IMR-90 (cell line): ENCODE results near the gene TTC16. TPM values are rescaled to one million over a fixed set of nuclear protein-coding genes. Genes with fewer than 3 reads are reported as not detected.

Source experiments
- ATAC-seq: fragments of 200-7000 bp; cut with Tn5 transposase; 2 replicates; pipeline ENCODE4 v1.9.1; 2020; ENCODE audit warnings: low read depth, mild to moderate bottlenecking, moderate library complexity
- BruUV-seq: library from RNA; stranded (reverse); fragments of 400-500 nt; replicated peaks from 2 replicates; lab custom pipeline; 2021; lab: Mats Ljungman, UMichigan
- CTCF ChIA-PET: fragments of 300-600 bp; formaldehyde crosslinking; extraction: SDS; loops from one replicate; lab custom pipeline; 2021; ENCODE audit warnings: antibody characterized with exemption; lab: Yijun Ruan, JAX
- POLR2A ChIA-PET: fragments of 300-600 bp; sonication (Branson Sonifier 250); formaldehyde crosslinking; loops from one replicate; lab custom pipeline; 2022; ENCODE audit warnings: antibody characterized with exemption; ENCODE audit not compliant: unreplicated experiment; lab: Charles Lee
- DNase-seq: peaks from one replicate; pipeline ENCODE4 v3.0.0; 2013
- H2AFZ ChIP-seq: replicated peaks from 2 replicates; pipeline ENCODE3; 2013; ENCODE audit warnings: low read length, mild to moderate bottlenecking; ENCODE audit not compliant: poor library complexity
- H2AK5ac ChIP-seq: 2 replicates; pipeline ENCODE4 v1.6.1; 2013; ENCODE audit warnings: low read depth, low read length, inconsistent platforms
- H2AK9ac ChIP-seq: replicated peaks from 2 replicates; pipeline ENCODE3; 2013; ENCODE audit warnings: mild to moderate bottlenecking, low read depth, low read length, moderate library complexity; ENCODE audit not compliant: poor library complexity
- H2BK120ac ChIP-seq: 2 replicates; pipeline ENCODE4 v1.6.1; 2013; ENCODE audit warnings: low read depth, low read length, inconsistent platforms
- H2BK15ac ChIP-seq: 3 replicates; pipeline ENCODE4 v1.6.1; 2013; ENCODE audit warnings: low read depth, low read length, inconsistent platforms
- H2BK20ac ChIP-seq: 2 replicates; pipeline ENCODE4 v1.6.1; 2013; ENCODE audit warnings: low read depth, mild to moderate bottlenecking, inconsistent platforms, low read length, moderate library complexity
- H2BK5ac ChIP-seq: 2 replicates; pipeline ENCODE4 v1.6.1; 2013; ENCODE audit warnings: mild to moderate bottlenecking, low read depth, low read length, inconsistent platforms; ENCODE audit not compliant: poor library complexity, severe bottlenecking
- H3K14ac ChIP-seq: replicated peaks from 2 replicates; pipeline ENCODE4 v1.6.1; 2013; ENCODE audit warnings: low read depth, low read length, inconsistent platforms
- H3K18ac ChIP-seq: 2 replicates; pipeline ENCODE4 v1.6.1; 2013; ENCODE audit warnings: low read depth, low read length, control low read depth
- H3K23ac ChIP-seq: 2 replicates; pipeline ENCODE4 v1.6.1; 2013; ENCODE audit warnings: low read depth, low read length, inconsistent platforms
- H3K27ac ChIP-seq: 2 replicates; pipeline ENCODE4 v1.5.1; 2013; ENCODE audit warnings: mild to moderate bottlenecking, control low read depth, low read length; ENCODE audit not compliant: insufficient read depth
- H3K27me3 ChIP-seq: 2 replicates; pipeline ENCODE4 v1.6.1; 2013; ENCODE audit warnings: low read length; ENCODE audit not compliant: control insufficient read depth, insufficient read depth
- H3K36me3 ChIP-seq: 2 replicates; pipeline ENCODE4 v1.6.1; 2013; ENCODE audit warnings: low read length, mixed read lengths; ENCODE audit not compliant: control insufficient read depth, insufficient read depth
- H3K4ac ChIP-seq: 2 replicates; pipeline ENCODE4 v1.6.1; 2013; ENCODE audit warnings: low read depth, low read length, inconsistent platforms
- H3K4me1 ChIP-seq: 2 replicates; pipeline ENCODE4 v1.6.1; 2013; ENCODE audit warnings: low read length, mixed read lengths; ENCODE audit not compliant: control insufficient read depth, insufficient read depth
- H3K4me2 ChIP-seq: 2 replicates; pipeline ENCODE4 v1.6.1; 2013; ENCODE audit warnings: low read depth, mild to moderate bottlenecking, control low read depth, low read length, moderate library complexity
- H3K4me3 ChIP-seq: 2 replicates; pipeline ENCODE4 v1.5.1; 2013; ENCODE audit warnings: low read depth, mild to moderate bottlenecking, control low read depth, low read length, moderate library complexity; ENCODE audit not compliant: insufficient read depth
- H3K56ac ChIP-seq: 2 replicates; pipeline ENCODE4 v1.6.1; 2013; ENCODE audit warnings: low read length, inconsistent platforms; ENCODE audit not compliant: insufficient read depth; ENCODE audit errors: extremely low read depth
- H3K79me1 ChIP-seq, 2 experiments: 2 replicates each; pipeline ENCODE4 v1.6.1; 2013; ENCODE audit warnings: low read length in 2 of 2, inconsistent platforms in 1 of 2, low read depth in 1 of 2
- H3K9ac ChIP-seq: 2 replicates; pipeline ENCODE4 v1.6.1; 2013; ENCODE audit warnings: low read depth, low read length, control low read depth
- H3K9me1 ChIP-seq: 2 replicates; pipeline ENCODE4 v1.6.1; 2013; ENCODE audit warnings: low read length, inconsistent platforms; ENCODE audit not compliant: insufficient read depth
- H3K9me3 ChIP-seq: 2 replicates; pipeline ENCODE4 v1.6.1; 2013; ENCODE audit warnings: low read length; ENCODE audit not compliant: control insufficient read depth, insufficient read depth
- H4K20me1 ChIP-seq: 2 replicates; pipeline ENCODE4 v1.6.1; 2013; ENCODE audit warnings: low read length, inconsistent platforms; ENCODE audit not compliant: insufficient read depth
- H4K5ac ChIP-seq: 2 replicates; pipeline ENCODE4 v1.6.1; 2013; ENCODE audit warnings: mild to moderate bottlenecking, low read depth, low read length, control low read depth
- H4K8ac ChIP-seq, 2 experiments: 2 replicates each; pipeline ENCODE4 v1.6.1; 2013; ENCODE audit warnings: low read depth in 2 of 2, low read length in 2 of 2, control low read depth in 1 of 2, inconsistent platforms in 1 of 2
- H4K91ac ChIP-seq: 2 replicates; pipeline ENCODE4 v1.6.1; 2013; ENCODE audit warnings: low read depth, low read length, inconsistent platforms; ENCODE audit not compliant: insufficient read depth
- BHLHE40 ChIP-seq: fragments of 150-350 bp; IDR thresholded peaks from 2 replicates; pipeline ENCODE4 v1.6.1; 2016; ENCODE audit warnings: mild to moderate bottlenecking, low read depth, low read length
- CEBPB ChIP-seq: IDR thresholded peaks from 2 replicates; pipeline ENCODE4 v1.6.1; 2012; ENCODE audit warnings: low read depth, low read length, improper control_type of control experiment
- CHD1 ChIP-seq: IDR thresholded peaks from 2 replicates; pipeline ENCODE4 v1.6.1; 2012; ENCODE audit warnings: low read depth, low read length, improper control_type of control experiment
- FOS ChIP-seq: fragments of 150-350 bp; IDR thresholded peaks from 2 replicates; pipeline ENCODE4 v1.6.1; 2016; ENCODE audit warnings: low read depth, low read length
- MAFK ChIP-seq: IDR thresholded peaks from 2 replicates; pipeline ENCODE4 v1.6.1; 2012; ENCODE audit warnings: low read depth, low read length, improper control_type of control experiment
- MAZ ChIP-seq: IDR thresholded peaks from 2 replicates; pipeline ENCODE4 v1.6.1; 2012; ENCODE audit warnings: low read depth, mild to moderate bottlenecking, low read length, improper control_type of control experiment, moderate library complexity, borderline replicate concordance
- MXI1 ChIP-seq: IDR thresholded peaks from 2 replicates; pipeline ENCODE4 v1.6.1; 2012; ENCODE audit warnings: low read depth, mild to moderate bottlenecking, low read length, moderate library complexity, borderline replicate concordance
- NFE2L2 ChIP-seq: fragments of 150-350 bp; IDR thresholded peaks from 2 replicates; pipeline ENCODE4 v1.6.1; 2016; ENCODE audit warnings: low read depth, mild to moderate bottlenecking, low read length
- POLR2A ChIP-seq: IDR thresholded peaks from 2 replicates; pipeline ENCODE4 v1.6.1; 2012; ENCODE audit warnings: mild to moderate bottlenecking, low read depth, low read length
- RAD21 ChIP-seq: IDR thresholded peaks from 2 replicates; pipeline ENCODE4 v1.6.1; 2012; ENCODE audit warnings: low read length, improper control_type of control experiment
- RCOR1 ChIP-seq: IDR thresholded peaks from 2 replicates; pipeline ENCODE4 v1.6.1; 2012; ENCODE audit warnings: mild to moderate bottlenecking, low read length, improper control_type of control experiment; ENCODE audit not compliant: insufficient replicate concordance
- RFX5 ChIP-seq: IDR thresholded peaks from 2 replicates; pipeline ENCODE4 v1.8.0; 2012; ENCODE audit warnings: low read depth, mild to moderate bottlenecking, low read length, moderate library complexity
- SMC3 ChIP-seq: fragments of 150-350 bp; IDR thresholded peaks from 2 replicates; pipeline ENCODE4 v1.6.1; 2016; ENCODE audit warnings: low read depth, mild to moderate bottlenecking, antibody characterized with exemption, low read length, moderate library complexity
- WGBS, 2 experiments: methylation state at CpG; one replicate each; pipeline versions ENCODE4 v1.1.5 to v1.1.7; 2013; ENCODE audit warnings: missing lambda C conversion rate in 2 of 2; ENCODE audit not compliant: insufficient read length in 1 of 2; ENCODE audit errors: extremely low coverage in 2 of 2; 5-methylcytosine and 5-hydroxymethylcytosine counted together
- dilution Hi-C: fragments of 300-500 bp; cut with HindIII; formaldehyde crosslinking; loops from one replicate; pipeline ENCODE4 v1.14.3; 2018; ENCODE audit warnings: low sequenced_read_pairs; ENCODE audit not compliant: unreplicated experiment
- in situ Hi-C: fragments of 300-500 bp; cut with MboI; formaldehyde crosslinking; loops from 3 replicates; pipeline ENCODE4 v1.14.3; 2019; ENCODE audit warnings: low sequenced_read_pairs, inconsistent platforms, mixed read lengths
- intact Hi-C: fragments of 100-400 bp; cut with micrococcal nuclease; formaldehyde crosslinking; loops from 2 replicates; pipeline ENCODE4 v1.10.0; 2022
- polyA plus RNA-seq, 3 experiments: library from polyadenylated mRNA; depleted of rRNA; stranded (reverse); fragments of >200 nt; gene quantifications; 2 replicates each; pipeline ENCODE4 v1.2.3, GENCODE V29; 2012; ENCODE audit warnings: low replicate concordance in 1 of 3
- total RNA-seq: library from RNA; depleted of rRNA; stranded (reverse); fragments of >200 nt; gene quantifications from 2 replicates; pipeline ENCODE4 v1.2.3, GENCODE V29; 2012
- TF ChIP-seq, protein P1 (sequence below): fragments of 150-350 bp; IDR thresholded peaks from 2 replicates; pipeline ENCODE4 v1.6.1; 2016; ENCODE audit warnings: low read depth, mild to moderate bottlenecking, low read length, moderate library complexity, borderline replicate concordance
- TF ChIP-seq, protein P2 (sequence below): fragments of 150-350 bp; IDR thresholded peaks from 2 replicates; pipeline ENCODE4 v1.6.1; 2017; ENCODE audit warnings: mild to moderate bottlenecking, antibody characterized with exemption, low read length, low read depth
- TF ChIP-seq, protein P3 (sequence below): conservative IDR thresholded peaks from 2 replicates; pipeline ENCODE4 v1.5.1; 2012; ENCODE audit warnings: mild to moderate bottlenecking, low read depth, low read length, improper control_type of control experiment

TTC16 gene
- total and polyA plus RNA-seq, 2 of the 4 experiments (the other 2 are of a cell fraction): 0.02 TPM; not detected in 1

DNA sequence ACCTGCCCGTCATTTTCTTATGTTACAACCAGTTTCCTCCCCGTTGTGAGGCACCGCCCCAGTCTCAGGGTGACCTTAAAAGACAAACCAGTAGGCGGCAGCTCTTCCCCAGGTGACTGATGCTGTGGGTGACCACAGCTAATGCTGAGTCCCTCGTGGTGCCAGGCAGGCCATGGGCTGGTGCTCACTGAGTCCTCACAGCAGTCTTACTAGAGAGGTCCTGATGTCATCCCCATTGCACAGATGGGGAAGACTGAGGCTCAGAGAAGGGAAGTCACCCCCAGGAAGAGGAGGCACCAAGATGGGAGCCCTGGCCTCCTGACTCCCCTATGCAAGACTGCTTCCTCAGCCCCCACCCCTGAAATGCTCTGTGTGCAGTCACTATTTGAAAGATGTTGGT is 8.1 kb upstream of the TTC16 start:
- ChIA-PET POLR2A (no interaction called here), CTCF (no interaction called here)
- H3K27me3 ChIP-seq: no peaks in the 10 kb centered on the region; the same call in 1 of the 2 replicates
- H2BK15ac ChIP-seq: no peak overlapping the region
- no peak overlapping the region; the same call in 1 of the 2 replicates for H2AK5ac ChIP-seq
- no peak overlapping the region for H3K4me3 ChIP-seq
- WGBS, 2 experiments: 56% methylated on average over 4 of the region's 5 CpGs; no CpG with 5 or more reads in 1 of the 2 experiments
- no peak overlapping the region for H4K91ac ChIP-seq
- no peak overlapping the region for H2BK20ac ChIP-seq
- no peak overlapping the region for H4K8ac ChIP-seq
- no peak overlapping the region for H3K27ac ChIP-seq
- no peak overlapping the region for H3K56ac ChIP-seq
- TF ChIP-seq CEBPB (no peak), CHD1 (no peak), FOS (no peak), MAFK (no peak), MXI1 (no peak), MAZ (no peak), NFE2L2 (no peak), POLR2A (no peak), SMC3 (no peak), RAD21 (no peak), BHLHE40 (no peak), RFX5 (no peak), RCOR1 (no peak)
- TF ChIP-seq, protein P1, sequence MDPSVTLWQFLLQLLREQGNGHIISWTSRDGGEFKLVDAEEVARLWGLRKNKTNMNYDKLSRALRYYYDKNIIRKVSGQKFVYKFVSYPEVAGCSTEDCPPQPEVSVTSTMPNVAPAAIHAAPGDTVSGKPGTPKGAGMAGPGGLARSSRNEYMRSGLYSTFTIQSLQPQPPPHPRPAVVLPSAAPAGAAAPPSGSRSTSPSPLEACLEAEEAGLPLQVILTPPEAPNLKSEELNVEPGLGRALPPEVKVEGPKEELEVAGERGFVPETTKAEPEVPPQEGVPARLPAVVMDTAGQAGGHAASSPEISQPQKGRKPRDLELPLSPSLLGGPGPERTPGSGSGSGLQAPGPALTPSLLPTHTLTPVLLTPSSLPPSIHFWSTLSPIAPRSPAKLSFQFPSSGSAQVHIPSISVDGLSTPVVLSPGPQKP: no peak
- TF ChIP-seq, protein P2, sequence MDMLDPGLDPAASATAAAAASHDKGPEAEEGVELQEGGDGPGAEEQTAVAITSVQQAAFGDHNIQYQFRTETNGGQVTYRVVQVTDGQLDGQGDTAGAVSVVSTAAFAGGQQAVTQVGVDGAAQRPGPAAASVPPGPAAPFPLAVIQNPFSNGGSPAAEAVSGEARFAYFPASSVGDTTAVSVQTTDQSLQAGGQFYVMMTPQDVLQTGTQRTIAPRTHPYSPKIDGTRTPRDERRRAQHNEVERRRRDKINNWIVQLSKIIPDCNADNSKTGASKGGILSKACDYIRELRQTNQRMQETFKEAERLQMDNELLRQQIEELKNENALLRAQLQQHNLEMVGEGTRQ: no peak
- TF ChIP-seq, protein P3, sequence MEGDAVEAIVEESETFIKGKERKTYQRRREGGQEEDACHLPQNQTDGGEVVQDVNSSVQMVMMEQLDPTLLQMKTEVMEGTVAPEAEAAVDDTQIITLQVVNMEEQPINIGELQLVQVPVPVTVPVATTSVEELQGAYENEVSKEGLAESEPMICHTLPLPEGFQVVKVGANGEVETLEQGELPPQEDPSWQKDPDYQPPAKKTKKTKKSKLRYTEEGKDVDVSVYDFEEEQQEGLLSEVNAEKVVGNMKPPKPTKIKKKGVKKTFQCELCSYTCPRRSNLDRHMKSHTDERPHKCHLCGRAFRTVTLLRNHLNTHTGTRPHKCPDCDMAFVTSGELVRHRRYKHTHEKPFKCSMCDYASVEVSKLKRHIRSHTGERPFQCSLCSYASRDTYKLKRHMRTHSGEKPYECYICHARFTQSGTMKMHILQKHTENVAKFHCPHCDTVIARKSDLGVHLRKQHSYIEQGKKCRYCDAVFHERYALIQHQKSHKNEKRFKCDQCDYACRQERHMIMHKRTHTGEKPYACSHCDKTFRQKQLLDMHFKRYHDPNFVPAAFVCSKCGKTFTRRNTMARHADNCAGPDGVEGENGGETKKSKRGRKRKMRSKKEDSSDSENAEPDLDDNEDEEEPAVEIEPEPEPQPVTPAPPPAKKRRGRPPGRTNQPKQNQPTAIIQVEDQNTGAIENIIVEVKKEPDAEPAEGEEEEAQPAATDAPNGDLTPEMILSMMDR: no peak
- H2BK5ac ChIP-seq: no peak overlapping the region
- BruUV-seq: no TSS peak
- no peak overlapping the region for H3K14ac ChIP-seq
- no peaks in the 10 kb centered on the region for H3K9me1 ChIP-seq
- H3K4me1 ChIP-seq: no peaks in the 10 kb centered on the region
- intact Hi-C loops (no loop called here), dilution Hi-C loops (no loop called here), in situ Hi-C loops (no loop called here)
- H4K5ac ChIP-seq: no peak overlapping the region
- H3K79me1 ChIP-seq: 0 out of 4 replicates have a peak, but pooled peaks cover 0 to 3% of the 10 kb centered on the region in 2 experiments
- H3K18ac ChIP-seq: no peak overlapping the region
- DNase-seq (no peak), ATAC-seq (no peak)
- no peak overlapping the region for H2AK9ac ChIP-seq
- no peak overlapping the region for H3K9ac ChIP-seq
- no peaks in the 10 kb centered on the region for H3K9me3 ChIP-seq
- H2BK120ac ChIP-seq: no peak overlapping the region
- no peaks in the 10 kb centered on the region for H3K36me3 ChIP-seq
- peaks cover 3% of the 10 kb centered on the region; the same call in 1 of the 2 replicates for H4K20me1 ChIP-seq
- no peak overlapping the region for H3K4me2 ChIP-seq
- no peak overlapping the region for H3K4ac ChIP-seq
- no peak overlapping the region for H3K23ac ChIP-seq
- no peak overlapping the region for H2AFZ ChIP-seq
